Measurements from ENCODE around the gene FYN. TPM values are rescaled to one million over a fixed set of nuclear protein-coding genes. Genes with fewer than 3 reads are reported as not detected.

FYN gene
- polyA plus RNA-seq, 3 donors: 88.4 to 149 (median 114) TPM

GRCh38 chr6:111805511-111806164, 67.6 kb downstream of the FYN start:
- no peaks in the 10 kb centered on the region for H3K27me3 ChIP-seq (ENCODE audit: control insufficient read depth in 2 of 2, insufficient read depth in 2 of 2, low read length in 2 of 2)
- peaks cover 47 to 56% of the 10 kb centered on the region in 2 donors for H3K36me3 Mint-ChIP-seq
- intact Hi-C loops (cut with micrococcal nuclease): loop anchor here in 1 of 2 donors (2.0 to 10.0 kb wide), 2 partner anchors 69 to 191 kb away; partner anchors contain the start of gene FYN
- peak; percentile 7 to 53 (median 12) for DNase-seq
- H3K27me3 Mint-ChIP-seq (ENCODE audit: low read depth in 3 of 3): peaks cover 0 to under 1% (median 0%) of the 10 kb centered on the region in 3 donors
- H3K79me2 ChIP-seq (ENCODE audit: insufficient read depth, low read length): peaks cover 41% of the 10 kb centered on the region
- TF ChIP-seq CTCF (IDR thresholded peaks at IDR 0.05): no peak
- H3K4me2 ChIP-seq (replicated peaks; ENCODE audit: extremely low read depth, low read length, poor library complexity, severe bottlenecking): no peak overlapping the region
- H3K36me3 ChIP-seq (replicated peaks in 1 of 2; ENCODE audit: control insufficient read depth in 1 of 2, insufficient read depth in 2 of 2, low read length in 2 of 2): peaks cover 2 to 56% of the 10 kb centered on the region in 2 donors
- H3K27ac Mint-ChIP-seq: peak overlapping the region; percentile 59 to 86 (median 76)
- H2AFZ ChIP-seq (ENCODE audit: insufficient read depth, low read depth, low read length, poor library complexity, severe bottlenecking): no peak overlapping the region
- peaks cover 15 to 37% of the 10 kb centered on the region in 2 donors for H3K4me1 ChIP-seq (ENCODE audit: control insufficient read depth in 1 of 2, insufficient read depth in 2 of 2, low read length in 2 of 2)
- peak overlapping the region in 1 of 2 donors; percentile 68 for H3K27ac ChIP-seq (ENCODE audit: low read depth in 1 of 2, low read length in 2 of 2)
- 89% methylated on average over 2 of the region's 7 CpGs for WGBS (ENCODE audit: insufficient coverage)
- H3K9me3 ChIP-seq (replicated peaks in 1 of 2; ENCODE audit: control insufficient read depth in 1 of 2, insufficient read depth in 1 of 2, low read length in 2 of 2): no peaks in the 10 kb centered on the region
- H3K4me3 ChIP-seq (replicated peaks in 1 of 3; ENCODE audit: low read depth in 2 of 3, low read length in 3 of 3): no peak overlapping the region
- no peaks in the 10 kb centered on the region for H3K9me3 Mint-ChIP-seq
- H4K20me1 ChIP-seq (ENCODE audit: insufficient read depth, low read length): peaks cover 100% of the 10 kb centered on the region
- no peak overlapping the region for H3K4me3 Mint-ChIP-seq
- no peak overlapping the region for H3K9ac ChIP-seq (ENCODE audit: insufficient read depth, low read length, poor library complexity, severe bottlenecking)
- peaks cover 43% of the 10 kb centered on the region for H3K4me1 Mint-ChIP-seq

DNA sequence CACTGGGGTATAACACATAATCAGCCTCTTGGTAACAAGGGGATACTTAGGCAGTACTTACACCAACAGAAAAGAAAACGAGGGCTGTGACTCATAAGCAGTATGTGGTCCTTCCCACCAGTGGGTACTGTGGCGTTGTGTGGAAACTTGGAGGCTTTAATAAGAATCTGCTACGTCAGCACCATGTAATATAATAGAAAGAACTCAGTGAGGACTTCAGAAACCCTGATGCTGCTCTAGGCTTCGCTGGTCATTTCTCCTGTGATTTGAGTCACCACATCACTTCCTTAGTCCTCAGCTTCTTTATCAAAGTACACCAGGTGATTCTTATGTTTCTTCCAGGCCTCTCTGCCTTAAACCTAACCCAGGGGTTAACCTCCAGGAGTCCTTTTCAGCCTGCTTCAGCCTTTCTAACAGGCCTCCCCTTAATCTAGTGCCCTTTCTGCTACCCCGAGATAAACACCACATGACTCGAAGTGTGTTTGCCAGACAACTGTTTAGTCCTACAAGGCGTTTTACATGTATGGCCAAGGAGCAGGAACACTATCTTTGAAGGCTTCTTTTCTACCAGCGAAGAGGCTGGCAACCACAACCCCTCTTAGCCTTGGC, 68.5 kb downstream of the FYN start:
- H3K27ac ChIP-seq (ENCODE audit: low read depth in 1 of 2, low read length in 2 of 2): peak overlapping the region in 1 of 2 donors; percentile 68
- H3K4me2 ChIP-seq (replicated peaks; ENCODE audit: extremely low read depth, low read length, poor library complexity, severe bottlenecking): no peak overlapping the region
- no peak overlapping the region for H3K4me3 ChIP-seq (replicated peaks in 1 of 3; ENCODE audit: low read depth in 2 of 3, low read length in 3 of 3)
- WGBS (ENCODE audit: insufficient coverage): 66% methylated on average over 5 of the region's 8 CpGs
- peak; percentile 17 for TF ChIP-seq CTCF (IDR thresholded peaks at IDR 0.05)
- no peaks in the 10 kb centered on the region for H3K27me3 ChIP-seq (ENCODE audit: control insufficient read depth in 2 of 2, insufficient read depth in 2 of 2, low read length in 2 of 2)
- peak; percentile 46 to 78 (median 59) for DNase-seq
- Mint-ChIP-seq H3K4me3 (no peak overlapping the region), H3K36me3 (peaks cover 47 to 56% of the 10 kb centered on the region in 2 donors), H3K27me3 (ENCODE audit: low read depth in 3 of 3) (peaks cover 0 to 2% (median 0%) of the 10 kb centered on the region in 3 donors), H3K9me3 (no peaks in the 10 kb centered on the region), H3K27ac (peak overlapping the region in 6 of 7 donors; percentile 31 to 89 (median 72)), H3K4me1 (peaks cover 43% of the 10 kb centered on the region)
- H2AFZ ChIP-seq (ENCODE audit: insufficient read depth, low read depth, low read length, poor library complexity, severe bottlenecking): no peak overlapping the region
- peaks cover 15 to 37% of the 10 kb centered on the region in 2 donors for H3K4me1 ChIP-seq (ENCODE audit: control insufficient read depth in 1 of 2, insufficient read depth in 2 of 2, low read length in 2 of 2)
- peaks cover 1 to 56% of the 10 kb centered on the region in 2 donors for H3K36me3 ChIP-seq (replicated peaks in 1 of 2; ENCODE audit: control insufficient read depth in 1 of 2, insufficient read depth in 2 of 2, low read length in 2 of 2)
- no peaks in the 10 kb centered on the region for H3K9me3 ChIP-seq (replicated peaks in 1 of 2; ENCODE audit: control insufficient read depth in 1 of 2, insufficient read depth in 1 of 2, low read length in 2 of 2)
- no peak overlapping the region for H3K9ac ChIP-seq (ENCODE audit: insufficient read depth, low read length, poor library complexity, severe bottlenecking)
- H3K79me2 ChIP-seq (ENCODE audit: insufficient read depth, low read length): peaks cover 44% of the 10 kb centered on the region
- intact Hi-C loops (cut with micrococcal nuclease): loop anchor here in 1 of 2 donors (2.0 to 10.0 kb wide), 2 partner anchors 70 to 192 kb away; partner anchors contain the start of gene FYN
- peaks cover 100% of the 10 kb centered on the region for H4K20me1 ChIP-seq (ENCODE audit: insufficient read depth, low read length)

Measured in CD14-positive monocyte (primary cell).